ENCODE data around the gene ATG5.

GRCh38 chr6:106359959-106360409 lies 34.4 kb upstream of the ATG5 start:
- no peak for TF ChIP-seq CTCF (IDR thresholded peaks at IDR 0.05; ENCODE audit: low read depth, low read length)
- TF ChIP-seq EZH2phosphoT487 (IDR thresholded peaks at IDR 0.05; ENCODE audit: low read depth): no peak
